Astrocyte (in vitro differentiated cells and primary cell): ENCODE data around the gene FAM3B. TPM values are rescaled to one million over a fixed set of nuclear protein-coding genes. Genes with fewer than 3 reads are reported as not detected.

Experiments used
- DNase-seq: peaks from one replicate; pipeline ENCODE4 v3.0.0-alpha.2; 2010; ENCODE audit warnings: low read depth
- FAIRE-seq: peaks from 2 replicates; lab custom pipeline; 2011; peaks lifted over from hg19 to GRCh38; lab: Jason Lieb, UNC
- H2AFZ ChIP-seq: 2 replicates; pipeline ENCODE4 v1.6.0; 2012; ENCODE audit warnings: low read depth, low read length, inconsistent platforms
- H3K27ac ChIP-seq: 2 replicates; pipeline ENCODE4 v1.5.1; 2011; ENCODE audit warnings: low read depth, low read length, inconsistent platforms
- H3K27me3 ChIP-seq: 2 replicates; pipeline ENCODE4 v1.6.0; 2011; ENCODE audit warnings: low read length, inconsistent platforms; ENCODE audit not compliant: insufficient read depth
- H3K36me3 ChIP-seq: 2 replicates; pipeline ENCODE4 v1.5.1; 2011; ENCODE audit warnings: low read length, inconsistent platforms; ENCODE audit not compliant: insufficient read depth
- H3K4me1 ChIP-seq: 2 replicates; pipeline ENCODE4 v1.5.1; 2011; ENCODE audit warnings: low read length, inconsistent platforms; ENCODE audit not compliant: insufficient read depth
- H3K4me2 ChIP-seq: 2 replicates; pipeline ENCODE4 v1.6.0; 2012; ENCODE audit warnings: low read length, inconsistent platforms
- H3K4me3 ChIP-seq: 2 replicates; pipeline ENCODE4 v1.5.1; 2011; ENCODE audit warnings: low read depth, mild to moderate bottlenecking, low read length, inconsistent platforms; ENCODE audit not compliant: insufficient read depth
- H3K79me2 ChIP-seq: 2 replicates; pipeline ENCODE4 v1.6.0; 2012; ENCODE audit warnings: mild to moderate bottlenecking, low read length, inconsistent platforms; ENCODE audit not compliant: insufficient read depth
- H3K9ac ChIP-seq: 2 replicates; pipeline ENCODE4 v1.6.0; 2012; ENCODE audit warnings: mild to moderate bottlenecking, low read length, inconsistent platforms
- H3K9me3 ChIP-seq: 2 replicates; pipeline ENCODE4 v1.5.1; 2012; ENCODE audit warnings: low read depth, mild to moderate bottlenecking, low read length, inconsistent platforms; ENCODE audit not compliant: insufficient read depth
- H4K20me1 ChIP-seq: 2 replicates; pipeline ENCODE4 v1.6.0; 2012; ENCODE audit warnings: low read length, inconsistent platforms; ENCODE audit not compliant: insufficient read depth
- H3K27ac Mint-ChIP-seq: one replicate; pipeline ENCODE4 v1.8.0; 2021; ENCODE audit warnings: mild to moderate bottlenecking, mixed read lengths; ENCODE audit not compliant: unreplicated experiment
- H3K27me3 Mint-ChIP-seq: one replicate; pipeline ENCODE4 v1.8.0; 2021; ENCODE audit warnings: low read depth, mixed read lengths; ENCODE audit not compliant: unreplicated experiment
- H3K36me3 Mint-ChIP-seq: one replicate; pipeline ENCODE4 v1.8.0; 2021; ENCODE audit warnings: low read depth, mixed read lengths; ENCODE audit not compliant: unreplicated experiment
- H3K4me1 Mint-ChIP-seq: one replicate; pipeline ENCODE4 v1.8.0; 2021; ENCODE audit warnings: low read depth, mixed read lengths; ENCODE audit not compliant: unreplicated experiment
- H3K4me3 Mint-ChIP-seq: one replicate; pipeline ENCODE4 v1.8.0; 2021; ENCODE audit warnings: mild to moderate bottlenecking, moderate library complexity, mixed read lengths; ENCODE audit not compliant: unreplicated experiment
- H3K9me3 Mint-ChIP-seq: one replicate; pipeline ENCODE4 v1.8.0; 2021; ENCODE audit warnings: mild to moderate bottlenecking, mixed read lengths; ENCODE audit not compliant: unreplicated experiment
- EZH2 ChIP-seq: IDR thresholded peaks from 2 replicates; pipeline ENCODE4 v1.6.1; 2012; ENCODE audit warnings: mild to moderate bottlenecking, low read length, inconsistent platforms; ENCODE audit not compliant: insufficient read depth
- total RNA-seq: library from RNA; stranded (reverse); gene quantifications from 2 replicates; pipeline ENCODE4 v1.2.1, GENCODE V29; 2021
- TF ChIP-seq, protein P1 (sequence below): IDR thresholded peaks from 2 replicates; pipeline ENCODE4 v1.5.1; 2011; ENCODE audit warnings: low read depth, mild to moderate bottlenecking, inconsistent platforms, low read length, moderate library complexity; ENCODE audit not compliant: insufficient read depth

FAM3B gene
- total RNA-seq, 1 donor from 2014 or later, result not detected

DNA sequence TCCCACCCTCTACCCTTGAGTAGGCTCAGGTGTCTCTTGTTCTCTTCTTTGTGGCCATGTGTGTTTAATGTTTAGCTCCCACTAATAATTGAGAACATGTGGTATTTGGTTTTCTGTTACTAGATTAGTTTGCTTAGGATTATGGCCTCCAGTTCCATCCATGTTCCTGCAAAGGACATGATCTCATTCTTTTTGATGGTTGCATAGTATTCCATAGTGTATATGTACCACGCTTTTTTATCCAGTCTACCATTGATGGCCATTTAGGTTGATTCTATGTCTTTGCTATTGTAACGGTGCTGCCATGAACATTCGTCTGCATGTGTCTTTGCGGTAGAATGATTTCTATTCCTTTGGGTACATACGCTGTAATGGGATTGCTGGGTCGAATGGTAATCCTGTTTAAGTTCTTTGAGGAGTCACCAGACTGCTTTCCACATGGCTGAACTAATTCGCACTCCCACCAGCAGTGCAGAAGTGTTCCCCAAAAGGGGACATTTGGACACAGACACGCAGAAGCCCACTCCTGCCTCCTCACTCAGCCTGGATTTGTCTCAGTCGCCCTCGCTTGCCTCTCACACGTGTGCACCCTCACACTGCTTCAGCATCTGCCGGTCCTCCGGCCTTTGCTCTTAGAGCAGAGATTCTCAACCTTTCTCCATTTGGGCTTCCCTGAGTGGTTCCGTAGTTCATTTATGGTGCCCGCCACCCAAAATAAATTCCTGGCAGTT lies 48.9 kb downstream of the FAM3B start:
- Histone ChIP-seq H3K27ac (no peak overlapping the region), H2AFZ (no peak overlapping the region), H3K9ac (no peak overlapping the region), H3K36me3 (no peaks in the 10 kb centered on the region), H3K4me1 (peaks cover 4% of the 10 kb centered on the region), H4K20me1 (no peaks in the 10 kb centered on the region), H3K79me2 (no peaks in the 10 kb centered on the region), H3K9me3 (peaks cover 4% of the 10 kb centered on the region), H3K4me2 (no peak overlapping the region), H3K27me3 (peaks cover 3% of the 10 kb centered on the region), H3K4me3 (no peak overlapping the region)
- DNase-seq (no peak), FAIRE-seq (no peak)
- Mint-ChIP-seq H3K27ac (no peak overlapping the region), H3K4me3 (no peak overlapping the region), H3K27me3 (peaks cover 18% of the 10 kb centered on the region), H3K4me1 (peaks cover 27% of the 10 kb centered on the region), H3K9me3 (peaks cover 19% of the 10 kb centered on the region), H3K36me3 (peaks cover 8% of the 10 kb centered on the region)
- TF ChIP-seq, protein P1, sequence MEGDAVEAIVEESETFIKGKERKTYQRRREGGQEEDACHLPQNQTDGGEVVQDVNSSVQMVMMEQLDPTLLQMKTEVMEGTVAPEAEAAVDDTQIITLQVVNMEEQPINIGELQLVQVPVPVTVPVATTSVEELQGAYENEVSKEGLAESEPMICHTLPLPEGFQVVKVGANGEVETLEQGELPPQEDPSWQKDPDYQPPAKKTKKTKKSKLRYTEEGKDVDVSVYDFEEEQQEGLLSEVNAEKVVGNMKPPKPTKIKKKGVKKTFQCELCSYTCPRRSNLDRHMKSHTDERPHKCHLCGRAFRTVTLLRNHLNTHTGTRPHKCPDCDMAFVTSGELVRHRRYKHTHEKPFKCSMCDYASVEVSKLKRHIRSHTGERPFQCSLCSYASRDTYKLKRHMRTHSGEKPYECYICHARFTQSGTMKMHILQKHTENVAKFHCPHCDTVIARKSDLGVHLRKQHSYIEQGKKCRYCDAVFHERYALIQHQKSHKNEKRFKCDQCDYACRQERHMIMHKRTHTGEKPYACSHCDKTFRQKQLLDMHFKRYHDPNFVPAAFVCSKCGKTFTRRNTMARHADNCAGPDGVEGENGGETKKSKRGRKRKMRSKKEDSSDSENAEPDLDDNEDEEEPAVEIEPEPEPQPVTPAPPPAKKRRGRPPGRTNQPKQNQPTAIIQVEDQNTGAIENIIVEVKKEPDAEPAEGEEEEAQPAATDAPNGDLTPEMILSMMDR, result no peak
- TF ChIP-seq EZH2, result no peak

DNA sequence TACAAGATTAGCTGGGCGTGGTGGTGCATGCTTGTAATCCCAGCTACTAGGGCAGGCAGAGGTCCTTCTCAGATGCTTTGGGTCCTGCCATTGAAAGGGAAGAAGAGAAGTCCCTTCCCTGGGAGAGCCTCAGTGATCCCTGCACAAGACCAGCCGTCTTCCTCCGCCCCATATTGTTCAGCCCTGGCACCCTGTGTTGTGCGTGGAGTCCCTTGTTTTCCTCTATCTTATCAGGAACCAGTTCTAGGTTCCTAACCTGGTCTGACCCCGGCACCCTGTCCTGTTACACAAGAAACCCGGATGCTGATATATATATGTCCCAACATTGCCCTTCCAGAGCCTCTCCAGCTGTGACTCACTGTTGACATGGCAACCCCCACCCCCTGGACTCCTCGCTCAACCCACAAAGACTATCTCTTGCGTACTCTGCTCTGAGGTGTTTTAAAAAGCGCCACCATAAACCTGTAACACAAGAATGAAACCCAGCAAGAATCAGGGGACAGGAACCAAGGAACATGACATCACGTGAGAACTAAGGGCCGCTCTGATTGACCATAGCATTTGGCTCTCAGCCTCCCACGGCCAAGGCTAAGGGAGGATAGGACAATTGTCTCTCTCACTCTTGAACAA lies 50.0 kb downstream of the FAM3B start:
- TF ChIP-seq, protein P1, result no peak
- TF ChIP-seq EZH2, result no peak
- Mint-ChIP-seq H3K36me3 (peaks cover 11% of the 10 kb centered on the region), H3K9me3 (peaks cover 16% of the 10 kb centered on the region), H3K27me3 (peaks cover 21% of the 10 kb centered on the region), H3K4me1 (peaks cover 33% of the 10 kb centered on the region), H3K4me3 (peak overlapping the region; percentile 42), H3K27ac (peak overlapping the region; percentile 85)
- H3K27me3 ChIP-seq, result peaks cover 6% of the 10 kb centered on the region
- peaks cover 4% of the 10 kb centered on the region for H3K9me3 ChIP-seq
- peak; percentile 78 for DNase-seq
- peak overlapping the region; percentile 65 for H3K4me2 ChIP-seq
- no peak overlapping the region for H3K9ac ChIP-seq
- peaks cover 4% of the 10 kb centered on the region for H3K4me1 ChIP-seq
- no peak overlapping the region for H3K27ac ChIP-seq
- H2AFZ ChIP-seq, result no peak overlapping the region
- no peak overlapping the region for H3K4me3 ChIP-seq
- no peaks in the 10 kb centered on the region for H4K20me1 ChIP-seq
- no peaks in the 10 kb centered on the region for H3K36me3 ChIP-seq
- FAIRE-seq, result no peak
- no peaks in the 10 kb centered on the region for H3K79me2 ChIP-seq
